ENCODE data around the gene KDM6B. TPM values are rescaled to one million over a fixed set of nuclear protein-coding genes. Genes with fewer than 3 reads are reported as not detected.
A peak's percentile ranks its signal among the peaks of the same experiment; 100 is the strongest.

Gene KDM6B
- polyA plus RNA-seq, 1 donor from 2014 or later, result 2.5 TPM

- Histone ChIP-seq H3K27ac (ENCODE audit: low read length) (peak overlapping the region; percentile 98), H3K9me3 (ENCODE audit: low read length) (no peaks in the 10 kb centered on the region), H3K36me3 (ENCODE audit: insufficient read depth, low read length) (peaks cover 3% of the 10 kb centered on the region), H3K9ac (ENCODE audit: low read length) (peak overlapping the region; percentile 92), H3K4me3 (ENCODE audit: low read length) (peak overlapping the region; percentile 85), H3K27me3 (ENCODE audit: insufficient read depth, low read depth, low read length) (no peaks in the 10 kb centered on the region), H3K4me2 (ENCODE audit: low read length) (peak overlapping the region; percentile 97), H4K20me1 (ENCODE audit: insufficient read depth) (peaks cover 16% of the 10 kb centered on the region), H3F3A (ENCODE audit: insufficient read depth, low read length, poor library complexity, severe bottlenecking) (peaks cover 13% of the 10 kb centered on the region), H3K9me2 (ENCODE audit: insufficient read depth, low read length) (no peaks in the 10 kb centered on the region), H2AFZ (ENCODE audit: low read depth, low read length) (no peak overlapping the region), H3K79me2 (replicated peaks; ENCODE audit: insufficient read depth, low read length) (peaks cover 18% of the 10 kb centered on the region)
- TF ChIP-seq POLR2AphosphoS5 (IDR thresholded peaks at IDR 0.05) (no peak), SMC3 (conservative IDR thresholded peaks at IDR 0.05; ENCODE audit: poor library complexity) (no peak), EZH2 (IDR thresholded peaks at IDR 0.05; ENCODE audit: borderline replicate concordance, insufficient read depth, low read length, poor library complexity, severe bottlenecking) (no peak), MXI1 (conservative IDR thresholded peaks at IDR 0.05; ENCODE audit: poor library complexity, severe bottlenecking) (no peak), EP300 (conservative IDR thresholded peaks at IDR 0.05; ENCODE audit: poor library complexity, severe bottlenecking) (no peak)
- TF ChIP-seq, protein P1, sequence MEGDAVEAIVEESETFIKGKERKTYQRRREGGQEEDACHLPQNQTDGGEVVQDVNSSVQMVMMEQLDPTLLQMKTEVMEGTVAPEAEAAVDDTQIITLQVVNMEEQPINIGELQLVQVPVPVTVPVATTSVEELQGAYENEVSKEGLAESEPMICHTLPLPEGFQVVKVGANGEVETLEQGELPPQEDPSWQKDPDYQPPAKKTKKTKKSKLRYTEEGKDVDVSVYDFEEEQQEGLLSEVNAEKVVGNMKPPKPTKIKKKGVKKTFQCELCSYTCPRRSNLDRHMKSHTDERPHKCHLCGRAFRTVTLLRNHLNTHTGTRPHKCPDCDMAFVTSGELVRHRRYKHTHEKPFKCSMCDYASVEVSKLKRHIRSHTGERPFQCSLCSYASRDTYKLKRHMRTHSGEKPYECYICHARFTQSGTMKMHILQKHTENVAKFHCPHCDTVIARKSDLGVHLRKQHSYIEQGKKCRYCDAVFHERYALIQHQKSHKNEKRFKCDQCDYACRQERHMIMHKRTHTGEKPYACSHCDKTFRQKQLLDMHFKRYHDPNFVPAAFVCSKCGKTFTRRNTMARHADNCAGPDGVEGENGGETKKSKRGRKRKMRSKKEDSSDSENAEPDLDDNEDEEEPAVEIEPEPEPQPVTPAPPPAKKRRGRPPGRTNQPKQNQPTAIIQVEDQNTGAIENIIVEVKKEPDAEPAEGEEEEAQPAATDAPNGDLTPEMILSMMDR (IDR thresholded peaks at IDR 0.05; ENCODE audit: poor library complexity, severe bottlenecking), result no peak
These were observed 22.2 kb downstream of the KDM6B start for GRCh38 chr17:7856011-7856810.

DNA sequence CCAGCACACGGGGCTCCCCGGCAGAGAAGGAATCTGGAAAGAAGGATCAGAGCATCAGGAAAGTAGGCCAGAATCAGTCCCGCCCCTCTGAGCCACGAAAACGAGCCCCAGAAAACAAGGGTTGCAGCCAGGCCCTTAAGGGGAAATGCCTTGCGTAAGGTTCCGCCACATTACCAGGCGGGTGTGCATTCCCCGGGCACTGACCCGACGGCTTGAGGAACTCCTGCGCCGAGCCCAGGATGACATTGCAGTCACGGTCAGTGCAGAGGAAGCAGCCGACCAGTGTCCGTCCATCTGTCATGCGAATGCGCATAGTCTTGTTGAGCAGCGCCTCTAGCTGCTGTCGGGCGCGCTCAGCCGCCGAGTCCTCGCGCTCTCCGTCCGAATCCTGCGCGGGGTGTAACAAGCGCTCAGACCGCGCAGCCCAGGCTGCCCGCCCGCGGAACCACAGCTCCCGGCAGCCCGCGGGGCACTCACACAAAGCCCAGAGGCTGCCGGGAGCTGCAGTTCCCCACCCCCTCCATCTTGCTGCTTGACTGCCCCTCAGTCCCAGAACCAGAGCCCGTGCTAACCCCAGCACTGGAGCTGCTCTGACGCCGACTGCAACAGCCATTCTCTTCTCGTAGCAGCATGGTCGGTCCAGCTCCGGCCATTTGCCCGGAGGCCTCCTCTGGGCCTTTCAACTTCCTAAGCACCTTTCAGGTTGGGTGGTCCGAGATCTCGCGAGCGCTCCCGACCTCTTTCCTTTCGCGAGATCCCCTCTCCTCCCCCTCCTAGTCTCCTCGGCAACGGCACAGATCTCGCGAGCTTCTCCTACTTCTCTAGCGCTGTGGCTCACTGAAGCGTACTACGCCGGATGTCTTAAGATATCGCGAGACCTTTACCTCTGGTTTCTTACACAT is 23.0 kb downstream of the KDM6B start, which contains the start of gene NAA38:
NAA38 (minus strand) TSS at position 749 of the 902 bp plus-strand sequence; CDS start at position 653, 96 bp downstream.
- peak within 1 kb of the TSS; percentile 90 for H2AFZ ChIP-seq (ENCODE audit: low read depth, low read length)
- peaks cover 9% of the 10 kb centered on the region for H4K20me1 ChIP-seq (ENCODE audit: insufficient read depth)
- H3K27ac ChIP-seq (ENCODE audit: low read length), result peak within 1 kb of the TSS; percentile 98
- no peaks in the 10 kb centered on the region for H3K9me2 ChIP-seq (ENCODE audit: insufficient read depth, low read length)
- peaks cover 18% of the 10 kb centered on the region for H3K79me2 ChIP-seq (replicated peaks; ENCODE audit: insufficient read depth, low read length)
- no peaks in the 10 kb centered on the region for H3K36me3 ChIP-seq (ENCODE audit: insufficient read depth, low read length)
- peak within 1 kb of the TSS; percentile 97 for H3K4me2 ChIP-seq (ENCODE audit: low read length)
- peak within 1 kb of the TSS; percentile 85 for H3K4me3 ChIP-seq (ENCODE audit: low read length)
- H3K9me3 ChIP-seq (ENCODE audit: low read length), result no peaks in the 10 kb centered on the region
- peaks cover 13% of the 10 kb centered on the region for H3F3A ChIP-seq (ENCODE audit: insufficient read depth, low read length, poor library complexity, severe bottlenecking)
- no peaks in the 10 kb centered on the region for H3K27me3 ChIP-seq (ENCODE audit: insufficient read depth, low read depth, low read length)
- no peak for TF ChIP-seq RAD21 (conservative IDR thresholded peaks at IDR 0.05)
- no peak for TF ChIP-seq MXI1 (conservative IDR thresholded peaks at IDR 0.05; ENCODE audit: poor library complexity, severe bottlenecking)
- no peak for TF ChIP-seq EZH2 (IDR thresholded peaks at IDR 0.05; ENCODE audit: borderline replicate concordance, insufficient read depth, low read length, poor library complexity, severe bottlenecking)
- peak; percentile 62 for TF ChIP-seq POLR2AphosphoS5 (IDR thresholded peaks at IDR 0.05)
- no peak for TF ChIP-seq EP300 (conservative IDR thresholded peaks at IDR 0.05; ENCODE audit: poor library complexity, severe bottlenecking)
- TF ChIP-seq, protein P1 (IDR thresholded peaks at IDR 0.05; ENCODE audit: poor library complexity, severe bottlenecking), result peak; percentile 51
- peak; percentile 38 for TF ChIP-seq SMC3 (conservative IDR thresholded peaks at IDR 0.05; ENCODE audit: poor library complexity)
- peak; percentile 21 for TF ChIP-seq TAF1 (IDR thresholded peaks at IDR 0.05; ENCODE audit: low read depth)
- no peak for TF ChIP-seq REST (IDR thresholded peaks at IDR 0.05; ENCODE audit: borderline replicate concordance)
- H3K9ac ChIP-seq (ENCODE audit: low read length), result peak within 1 kb of the TSS; percentile 92

All from neural cell (in vitro differentiated cells).